SK-N-SH (cell line): ENCODE data around the gene KANSL3. TPM values are rescaled to one million over a fixed set of nuclear protein-coding genes. Genes with fewer than 3 reads are reported as not detected.

Source experiments
- CTCF ChIA-PET: fragments of 300-600, 350-600 bp; formaldehyde crosslinking; extraction: SDS; loops from one replicate; lab custom pipeline; 2021; lab: Yijun Ruan, JAX
- POLR2A ChIA-PET: fragments of 350-600 bp; sonication (Branson Sonifier 250); formaldehyde crosslinking; extraction: SDS; loops from one replicate; lab custom pipeline; 2020; ENCODE audit warnings: antibody characterized with exemption, inconsistent platforms; lab: Yijun Ruan, JAX
- DNase-seq: peaks from one replicate; pipeline ENCODE4 v3.0.0; 2012
- H2AFZ ChIP-seq: fragments of 200-600 bp; sonication (generic); 2 replicates; pipeline ENCODE4 v1.8.1; 2016; ENCODE audit warnings: antibody characterized with exemption, mild to moderate bottlenecking, low read depth
- H3F3A ChIP-seq: fragments of 200-600 bp; sonication (generic); replicated peaks from 2 replicates; pipeline ENCODE3; 2016; ENCODE audit warnings: antibody characterized with exemption, mild to moderate bottlenecking; ENCODE audit not compliant: insufficient read depth
- H3K27ac ChIP-seq, 2 experiments: fragments of 200-500 bp in 1 of 2; fragments of 200-600 bp in 1 of 2; sonication (Bioruptor generic) in 1 of 2; sonication (generic), shearing (Covaris generic) in 1 of 2; 2 replicates each; pipeline versions ENCODE4 v1.5.1 to v1.6.1; 2014 to 2016; ENCODE audit warnings: low read depth in 2 of 2, inconsistent platforms in 1 of 2, low read length in 1 of 2, mild to moderate bottlenecking in 1 of 2, mixed read lengths in 1 of 2
- H3K27me3 ChIP-seq: fragments of 200-600 bp; sonication (generic), shearing (Covaris generic); 2 replicates; pipeline ENCODE4 v1.6.1; 2016; ENCODE audit warnings: mixed run types; ENCODE audit not compliant: insufficient read depth
- H3K36me3 ChIP-seq, 2 experiments: fragments of 200-500 bp in 1 of 2; fragments of 200-600 bp in 1 of 2; sonication (Bioruptor generic) in 1 of 2; sonication (generic) in 1 of 2; replicated peaks in 1 of 2; 2 replicates each; pipeline versions ENCODE3 to v1.5.1; 2014 to 2016; ENCODE audit warnings: low read length in 1 of 2, mild to moderate bottlenecking in 1 of 2; ENCODE audit not compliant: insufficient read depth in 2 of 2, control insufficient read depth in 1 of 2
- H3K4me1 ChIP-seq, 2 experiments: fragments of 200-500 bp in 1 of 2; fragments of 200-600 bp in 1 of 2; sonication (Bioruptor generic) in 1 of 2; sonication (generic), shearing (Covaris generic) in 1 of 2; 2 replicates each; pipeline versions ENCODE4 v1.5.1 to v1.6.1; 2014 to 2016; ENCODE audit warnings: low read depth in 1 of 2, low read length in 1 of 2, mixed run types in 1 of 2; ENCODE audit not compliant: insufficient read depth in 2 of 2, control insufficient read depth in 1 of 2
- H3K4me2 ChIP-seq: fragments of 200-600 bp; sonication (generic), shearing (Covaris generic); 2 replicates; pipeline ENCODE4 v1.6.1; 2017; ENCODE audit warnings: mixed run types
- H3K4me3 ChIP-seq, 2 experiments: fragments of 200-500 bp in 1 of 2; fragments of 200-600 bp in 1 of 2; sonication (Bioruptor generic) in 1 of 2; sonication (generic), shearing (Covaris generic) in 1 of 2; 2 replicates each; pipeline versions ENCODE4 v1.5.1 to v1.8.1; 2014 to 2016; ENCODE audit warnings: low read depth in 2 of 2, inconsistent platforms in 1 of 2, low read length in 1 of 2, mild to moderate bottlenecking in 1 of 2, mixed read lengths in 1 of 2, moderate library complexity in 1 of 2
- H3K79me2 ChIP-seq: fragments of 200-600 bp; sonication (generic); 2 replicates; pipeline ENCODE4 v1.8.1; 2017; ENCODE audit warnings: mild to moderate bottlenecking; ENCODE audit not compliant: insufficient read depth
- H3K9ac ChIP-seq: fragments of 200-600 bp; sonication (generic); 2 replicates; pipeline ENCODE4 v1.6.1; 2017; ENCODE audit warnings: mixed run types
- H3K9me2 ChIP-seq: fragments of 200-600 bp; sonication (generic); 2 replicates; pipeline ENCODE4 v1.6.1; 2017; ENCODE audit warnings: mixed run types
- H3K9me3 ChIP-seq: fragments of 200-600 bp; sonication (generic); 2 replicates; pipeline ENCODE4 v1.6.1; 2017; ENCODE audit warnings: mixed run types, mild to moderate bottlenecking, moderate library complexity
- H4K20me1 ChIP-seq: fragments of 200-600 bp; sonication (generic); 2 replicates; pipeline ENCODE4 v1.6.1; 2017; ENCODE audit warnings: mild to moderate bottlenecking, mixed run types; ENCODE audit not compliant: insufficient read depth
- CHD2 ChIP-seq: fragments of 150-350 bp; IDR thresholded peaks from 2 replicates; pipeline ENCODE4 v1.6.1; 2018; ENCODE audit warnings: low read length; ENCODE audit not compliant: partially characterized antibody
- ELF1 ChIP-seq: IDR thresholded peaks from 2 replicates; pipeline ENCODE4 v1.4.0; 2012
- FOXJ3 ChIP-seq: sonication (generic); formaldehyde crosslinking; IDR thresholded peaks from 2 replicates; pipeline ENCODE4 v1.5.1; 2020; ENCODE audit warnings: mild to moderate bottlenecking, missing genetic modification reagents
- GATA2 ChIP-seq: sonication (generic); formaldehyde crosslinking; IDR thresholded peaks from 2 replicates; pipeline ENCODE4 v1.5.0; 2020; ENCODE audit warnings: mild to moderate bottlenecking, missing genetic modification reagents
- IRF3 ChIP-seq: fragments of 150-350 bp; IDR thresholded peaks from 2 replicates; pipeline ENCODE4 v1.6.1; 2016; ENCODE audit warnings: mild to moderate bottlenecking, low read depth, low read length
- MEF2A ChIP-seq: IDR thresholded peaks from 2 replicates; pipeline ENCODE4 v1.4.0; 2012; ENCODE audit warnings: low read depth, borderline replicate concordance
- MXI1 ChIP-seq: IDR thresholded peaks from 2 replicates; pipeline ENCODE4 v1.6.1; 2012; ENCODE audit warnings: mild to moderate bottlenecking, low read depth, low read length, improper control_type of control experiment
- NFIC ChIP-seq: IDR thresholded peaks from 2 replicates; pipeline ENCODE4 v1.4.0; 2012; ENCODE audit warnings: borderline replicate concordance
- NRF1 ChIP-seq: IDR thresholded peaks from 2 replicates; pipeline ENCODE4 v1.6.1; 2012; ENCODE audit warnings: low read depth, mild to moderate bottlenecking, low read length
- POLR2AphosphoS5 ChIP-seq: IDR thresholded peaks from 2 replicates; pipeline ENCODE4 v1.6.1; 2012; ENCODE audit warnings: low read depth, low read length
- RXRA ChIP-seq: IDR thresholded peaks from 2 replicates; pipeline ENCODE4 v1.4.0; 2012; ENCODE audit warnings: low read depth, mild to moderate bottlenecking, borderline replicate concordance
- TCF12 ChIP-seq: IDR thresholded peaks from 2 replicates; pipeline ENCODE4 v1.4.0; 2012
- USF1 ChIP-seq: IDR thresholded peaks from 2 replicates; pipeline ENCODE4 v1.4.0; 2012; ENCODE audit warnings: low read depth, borderline replicate concordance
- WGBS: methylation state at CpG from one replicate; pipeline ENCODE4 v1.1.6; 2017; ENCODE audit warnings: low lambda C conversion rate; 5-methylcytosine and 5-hydroxymethylcytosine counted together
- polyA plus RNA-seq, 3 experiments: library from polyadenylated mRNA; depleted of rRNA; stranded (reverse); fragments of >200 nt; gene quantifications; 2 replicates each; pipeline ENCODE4 v1.2.3, GENCODE V29; 2012
- TF ChIP-seq, protein P1 (sequence below): IDR thresholded peaks from 2 replicates; pipeline ENCODE4; 2012
- TF ChIP-seq, protein P2 (sequence below): fragments of 200-600 bp; sonication (generic); IDR thresholded peaks from 2 replicates; pipeline ENCODE4 v1.6.1; 2017; ENCODE audit warnings: antibody characterized with exemption, mild to moderate bottlenecking, moderate library complexity

Gene KANSL3
- polyA plus RNA-seq, 1 of the 3 experiments (the other 2 are of a cell fraction): 10.7 TPM

DNA sequence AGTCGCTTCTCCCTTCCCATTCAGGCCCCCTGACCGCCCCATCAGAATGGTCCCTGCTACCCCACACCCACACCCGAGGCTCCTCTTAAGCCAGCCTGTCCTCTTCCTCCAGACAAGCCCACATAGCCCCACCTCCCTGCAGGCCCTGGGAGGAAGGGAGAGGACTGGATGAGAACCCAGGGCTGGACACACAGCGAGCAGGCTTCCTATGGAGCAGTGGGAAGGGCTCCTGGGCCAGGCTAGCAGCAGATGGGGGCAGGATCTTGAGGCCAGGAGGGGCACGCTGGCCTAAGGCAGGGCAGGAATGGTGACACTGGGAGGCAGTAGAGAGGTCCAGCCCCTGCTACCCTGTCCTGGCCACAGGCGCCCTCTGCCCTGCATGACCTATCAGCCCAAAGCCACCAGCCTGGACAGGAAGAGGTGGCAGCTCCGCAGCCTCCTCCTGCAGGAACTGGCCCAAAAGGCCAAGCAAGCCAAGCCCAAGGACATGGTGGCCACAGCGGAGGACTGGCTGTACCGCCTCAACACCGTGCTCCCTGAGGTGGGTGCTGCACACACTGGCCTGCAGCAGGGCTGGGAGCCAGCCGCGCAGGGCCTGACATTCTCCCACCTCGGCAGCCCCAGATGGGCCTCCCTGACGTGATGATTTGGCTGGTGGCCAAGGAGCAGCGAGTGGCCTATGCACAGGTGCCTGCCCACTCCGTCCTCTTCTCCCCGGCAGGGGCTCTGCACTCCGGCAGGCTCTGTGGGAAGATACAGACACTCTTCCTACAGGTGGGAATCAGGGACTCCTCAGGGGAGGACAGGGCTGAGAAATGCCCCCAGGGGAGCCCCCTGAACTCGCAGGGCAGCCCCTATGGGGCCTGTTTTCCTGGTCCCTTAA is 47.7 kb upstream of the KANSL3 start:
- Histone ChIP-seq H3K4me2 (no peak overlapping the region), H3K9me3 (no peaks in the 10 kb centered on the region), H4K20me1 (no peaks in the 10 kb centered on the region), H3K36me3 (no peaks in the 10 kb centered on the region), H2AFZ (no peak overlapping the region), H3K27me3 (no peaks in the 10 kb centered on the region), H3K79me2 (no peaks in the 10 kb centered on the region), H3K4me1 (peaks cover 0 to 17% of the 10 kb centered on the region in 2 experiments; a peak in 1 of 4 replicates), H3K4me3 (no peak overlapping the region), H3K9me2 (no peaks in the 10 kb centered on the region), H3K9ac (no peak overlapping the region), H3F3A (no peaks in the 10 kb centered on the region), H3K27ac (peak overlapping the region in 1 of 2 experiments; percentile 50; a peak in 1 of 4 replicates)
- DNase-seq: peak; percentile 84
- no peak for TF ChIP-seq MXI1
- TF ChIP-seq CHD2: peak; percentile 17
- TF ChIP-seq NFIC: no peak
- CTCF ChIA-PET: interaction anchor here (1.2 kb wide), 1 partner anchor 10 kb away, joined by 4 read pairs; no protein-coding TSS in a partner anchor
- POLR2A ChIA-PET: no interaction called here
- WGBS: 75% methylated on average over 7 of the region's 19 CpGs

- Histone ChIP-seq H3K79me2 (no peaks in the 10 kb centered on the region), H3K4me1 (peaks cover 0 to 17% of the 10 kb centered on the region in 2 experiments; a peak in 1 of 4 replicates), H3K9me3 (no peaks in the 10 kb centered on the region), H2AFZ (no peak overlapping the region), H3K9me2 (no peaks in the 10 kb centered on the region), H3K27ac (peak overlapping the region in 1 of 2 experiments; percentile 50; a peak in 1 of 4 replicates), H3K4me2 (no peak overlapping the region), H3K36me3 (no peaks in the 10 kb centered on the region), H3K9ac (no peak overlapping the region), H4K20me1 (no peaks in the 10 kb centered on the region), H3F3A (no peaks in the 10 kb centered on the region), H3K4me3 (no peak overlapping the region), H3K27me3 (no peaks in the 10 kb centered on the region)
- TF ChIP-seq MXI1 (no peak), USF1 (no peak), MEF2A (no peak), FOXJ3 (no peak), TCF12 (no peak), RXRA (no peak), NRF1 (no peak), POLR2AphosphoS5 (no peak), ELF1 (no peak), GATA2 (CRISPR knock-in tag) (no peak), IRF3 (no peak)
- TF ChIP-seq, protein P1, sequence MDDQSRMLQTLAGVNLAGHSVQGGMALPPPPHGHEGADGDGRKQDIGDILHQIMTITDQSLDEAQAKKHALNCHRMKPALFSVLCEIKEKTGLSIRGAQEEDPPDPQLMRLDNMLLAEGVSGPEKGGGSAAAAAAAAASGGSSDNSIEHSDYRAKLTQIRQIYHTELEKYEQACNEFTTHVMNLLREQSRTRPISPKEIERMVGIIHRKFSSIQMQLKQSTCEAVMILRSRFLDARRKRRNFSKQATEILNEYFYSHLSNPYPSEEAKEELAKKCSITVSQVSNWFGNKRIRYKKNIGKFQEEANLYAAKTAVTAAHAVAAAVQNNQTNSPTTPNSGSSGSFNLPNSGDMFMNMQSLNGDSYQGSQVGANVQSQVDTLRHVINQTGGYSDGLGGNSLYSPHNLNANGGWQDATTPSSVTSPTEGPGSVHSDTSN: no peak
- TF ChIP-seq, protein P2, sequence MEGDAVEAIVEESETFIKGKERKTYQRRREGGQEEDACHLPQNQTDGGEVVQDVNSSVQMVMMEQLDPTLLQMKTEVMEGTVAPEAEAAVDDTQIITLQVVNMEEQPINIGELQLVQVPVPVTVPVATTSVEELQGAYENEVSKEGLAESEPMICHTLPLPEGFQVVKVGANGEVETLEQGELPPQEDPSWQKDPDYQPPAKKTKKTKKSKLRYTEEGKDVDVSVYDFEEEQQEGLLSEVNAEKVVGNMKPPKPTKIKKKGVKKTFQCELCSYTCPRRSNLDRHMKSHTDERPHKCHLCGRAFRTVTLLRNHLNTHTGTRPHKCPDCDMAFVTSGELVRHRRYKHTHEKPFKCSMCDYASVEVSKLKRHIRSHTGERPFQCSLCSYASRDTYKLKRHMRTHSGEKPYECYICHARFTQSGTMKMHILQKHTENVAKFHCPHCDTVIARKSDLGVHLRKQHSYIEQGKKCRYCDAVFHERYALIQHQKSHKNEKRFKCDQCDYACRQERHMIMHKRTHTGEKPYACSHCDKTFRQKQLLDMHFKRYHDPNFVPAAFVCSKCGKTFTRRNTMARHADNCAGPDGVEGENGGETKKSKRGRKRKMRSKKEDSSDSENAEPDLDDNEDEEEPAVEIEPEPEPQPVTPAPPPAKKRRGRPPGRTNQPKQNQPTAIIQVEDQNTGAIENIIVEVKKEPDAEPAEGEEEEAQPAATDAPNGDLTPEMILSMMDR: no peak
- CTCF ChIA-PET: interaction anchor here (1.2 kb wide), 1 partner anchor 11 kb away, joined by 4 read pairs; no protein-coding TSS in a partner anchor
- DNase-seq: no peak
- WGBS: 61% methylated on average over 8 of the region's 16 CpGs
- POLR2A ChIA-PET: no interaction called here
These were observed 46.9 kb upstream of the KANSL3 start for GRCh38 chr2:96684883-96685576.
